Choroid plexus epithelial cell (primary cell): ENCODE data around the gene YY1.
A peak's percentile ranks its signal among the peaks of the same experiment; 100 is the strongest.

Source experiments
- DNase-seq: peaks from one replicate; pipeline ENCODE4 v3.0.0-alpha.2; 2010; ENCODE audit warnings: low read depth
- H3K4me3 ChIP-seq: 2 replicates; pipeline ENCODE4 v1.5.1; 2011; ENCODE audit warnings: low read depth, mild to moderate bottlenecking, control low read depth, low read length, moderate library complexity
- TF ChIP-seq, protein P1 (sequence below): conservative IDR thresholded peaks from 2 replicates; pipeline ENCODE4 v1.5.1; 2011; ENCODE audit warnings: low read depth, mild to moderate bottlenecking, control low read depth, inconsistent platforms, low read length, moderate library complexity

YY1 gene

DNA sequence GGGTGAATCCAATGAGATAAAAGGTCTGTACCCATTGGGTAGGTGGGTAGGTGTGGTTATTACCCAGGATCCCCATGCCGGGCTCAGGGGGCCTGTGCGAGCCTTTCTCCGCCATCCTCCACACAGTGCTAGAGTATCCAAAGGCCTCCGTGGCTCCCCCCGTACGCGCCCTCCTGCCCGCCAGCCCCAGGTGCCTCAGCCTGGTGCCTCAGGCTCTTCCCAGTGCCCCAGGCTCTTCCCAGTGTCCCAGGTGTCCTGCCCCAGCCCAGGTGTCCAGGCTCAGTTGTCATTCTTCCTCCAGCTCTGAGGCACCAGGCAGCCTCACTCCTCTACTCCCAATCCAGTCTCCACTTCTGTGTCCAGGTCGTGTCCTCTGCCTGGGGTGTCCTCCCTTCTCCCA, 27.6 kb upstream of the YY1 start:
- no peak for DNase-seq
- H3K4me3 ChIP-seq, result no peak overlapping the region
- TF ChIP-seq, protein P1, sequence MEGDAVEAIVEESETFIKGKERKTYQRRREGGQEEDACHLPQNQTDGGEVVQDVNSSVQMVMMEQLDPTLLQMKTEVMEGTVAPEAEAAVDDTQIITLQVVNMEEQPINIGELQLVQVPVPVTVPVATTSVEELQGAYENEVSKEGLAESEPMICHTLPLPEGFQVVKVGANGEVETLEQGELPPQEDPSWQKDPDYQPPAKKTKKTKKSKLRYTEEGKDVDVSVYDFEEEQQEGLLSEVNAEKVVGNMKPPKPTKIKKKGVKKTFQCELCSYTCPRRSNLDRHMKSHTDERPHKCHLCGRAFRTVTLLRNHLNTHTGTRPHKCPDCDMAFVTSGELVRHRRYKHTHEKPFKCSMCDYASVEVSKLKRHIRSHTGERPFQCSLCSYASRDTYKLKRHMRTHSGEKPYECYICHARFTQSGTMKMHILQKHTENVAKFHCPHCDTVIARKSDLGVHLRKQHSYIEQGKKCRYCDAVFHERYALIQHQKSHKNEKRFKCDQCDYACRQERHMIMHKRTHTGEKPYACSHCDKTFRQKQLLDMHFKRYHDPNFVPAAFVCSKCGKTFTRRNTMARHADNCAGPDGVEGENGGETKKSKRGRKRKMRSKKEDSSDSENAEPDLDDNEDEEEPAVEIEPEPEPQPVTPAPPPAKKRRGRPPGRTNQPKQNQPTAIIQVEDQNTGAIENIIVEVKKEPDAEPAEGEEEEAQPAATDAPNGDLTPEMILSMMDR, result no peak

DNA sequence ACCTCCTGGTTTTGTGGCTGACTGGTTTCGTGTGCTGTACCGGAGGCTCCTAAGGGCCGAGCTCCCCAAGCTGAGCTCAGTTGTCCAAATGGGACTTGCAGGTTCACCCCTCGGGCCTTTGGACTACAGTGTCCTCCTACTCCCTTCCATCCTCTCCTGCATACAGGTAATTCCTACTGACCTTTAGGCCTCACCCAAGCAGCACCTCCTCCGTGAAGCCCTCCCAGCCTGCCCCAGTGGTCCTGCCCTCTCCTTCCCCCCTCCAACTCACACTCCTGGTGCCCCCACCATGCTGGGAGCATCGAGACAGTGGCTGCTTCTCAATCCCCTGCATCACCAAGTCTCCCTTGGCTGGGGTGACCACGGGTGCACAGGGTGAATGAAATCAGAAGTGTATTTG, 27.1 kb upstream of the YY1 start:
- DNase-seq, result no peak
- TF ChIP-seq, protein P1, result no peak
- no peak overlapping the region for H3K4me3 ChIP-seq

GRCh38 chr14:100212476-100213333, 26.2 kb upstream of the YY1 start:
- no peak overlapping the region for H3K4me3 ChIP-seq
- TF ChIP-seq, protein P1, result no peak
- no peak for DNase-seq

GRCh38 chr14:100213587-100213955, 25.4 kb upstream of the YY1 start:
- DNase-seq, result no peak
- H3K4me3 ChIP-seq, result peak overlapping the region; percentile 81
- TF ChIP-seq, protein P1, result no peak

DNA sequence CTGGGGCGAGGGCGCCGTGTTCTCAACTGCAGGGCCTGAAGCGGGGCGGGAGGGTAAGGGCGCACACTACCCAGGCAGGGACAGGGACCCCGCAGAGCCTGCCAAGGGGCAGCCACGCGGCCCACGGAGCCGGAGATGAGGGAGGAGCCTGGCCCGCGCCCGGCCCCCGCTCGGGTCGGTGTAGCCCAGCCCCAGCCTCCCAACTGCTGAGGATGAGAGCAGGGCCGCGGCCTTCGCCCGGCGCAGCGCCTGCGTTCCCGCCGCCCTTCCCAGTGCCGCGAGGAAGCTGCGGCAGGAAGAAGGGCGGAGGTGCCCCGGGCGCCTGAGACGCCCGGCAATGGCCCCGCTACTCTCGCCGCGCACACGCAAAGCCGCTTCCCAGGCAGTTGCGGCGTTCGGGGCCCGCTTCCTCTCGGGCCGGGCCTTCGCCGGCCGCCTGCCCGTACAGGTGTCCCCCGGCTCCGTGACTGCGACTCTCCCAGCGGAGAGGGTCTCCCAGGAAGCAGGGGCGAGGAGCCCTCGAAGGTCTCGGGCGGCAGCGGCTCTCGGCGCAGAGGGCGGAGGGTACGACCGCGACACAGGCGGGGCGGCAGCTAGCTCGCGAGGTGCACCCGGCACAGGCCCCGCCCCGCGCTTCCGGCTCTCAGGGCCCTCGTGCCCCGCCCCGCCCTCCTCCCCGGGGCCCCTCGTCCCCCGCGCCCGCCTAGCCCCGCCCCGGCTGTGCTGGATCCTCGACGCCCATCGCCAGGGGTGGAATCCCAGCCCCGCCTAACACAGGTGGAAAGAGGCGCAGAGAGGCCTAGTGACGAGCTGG, 24.8 kb upstream of the YY1 start:
- DNase-seq, result peak; percentile 68
- TF ChIP-seq, protein P1, result no peak
- peak overlapping the region; percentile 81 for H3K4me3 ChIP-seq

- H3K4me3 ChIP-seq, result peak overlapping the region; percentile 81
- TF ChIP-seq, protein P1, result no peak
- no peak for DNase-seq
These were observed 24.2 kb upstream of the YY1 start for GRCh38 chr14:100214770-100215083.
